PC-3 (cell line): ENCODE results near the gene FAM219B. TPM values are rescaled to one million over a fixed set of nuclear protein-coding genes. Genes with fewer than 3 reads are reported as not detected.

ENCODE experiments used
- ATAC-seq: fragments of 200-7000 bp; cut with Tn5 transposase; 2 replicates; pipeline ENCODE4 v1.9.1; 2020; ENCODE audit warnings: mild to moderate bottlenecking, moderate library complexity
- BruUV-seq: library from RNA; stranded (reverse); fragments of 400-500 nt; replicated peaks from 2 replicates; lab custom pipeline; 2021; lab: Mats Ljungman, UMichigan
- CTCF ChIA-PET: fragments of 300-600 bp; sonication (Branson Sonifier 250); formaldehyde crosslinking; loops from one replicate; lab custom pipeline; 2022; ENCODE audit warnings: antibody characterized with exemption; lab: Charles Lee
- POLR2A ChIA-PET: fragments of 300-600 bp; sonication (Branson Sonifier 250); formaldehyde crosslinking; loops from one replicate; lab custom pipeline; 2022; ENCODE audit warnings: antibody characterized with exemption; ENCODE audit not compliant: unreplicated experiment; lab: Charles Lee
- DNase-seq: peaks from one replicate; pipeline ENCODE4 v3.0.0-alpha.2; 2015
- H2AFZ ChIP-seq: fragments of 300-600 bp; sonication (generic); 2 replicates; pipeline ENCODE4 v1.6.0; 2016; ENCODE audit warnings: antibody characterized with exemption, low read length
- H3F3A ChIP-seq: fragments of 300-600 bp; sonication (generic); one replicate; pipeline ENCODE4 v1.6.0; 2017; ENCODE audit warnings: antibody characterized with exemption, low read length, control low read depth, mild to moderate bottlenecking; ENCODE audit not compliant: unreplicated experiment
- H3K27ac ChIP-seq: fragments of 300-600 bp; sonication (generic); 2 replicates; pipeline ENCODE4 v1.5.1; 2016; ENCODE audit warnings: mild to moderate bottlenecking, low read length
- H3K27me3 ChIP-seq: fragments of 300-600 bp; sonication (generic); 2 replicates; pipeline ENCODE4 v1.6.1; 2016; ENCODE audit warnings: low read length, mixed read lengths
- H3K36me3 ChIP-seq: fragments of 300-600 bp; sonication (generic); 2 replicates; pipeline ENCODE4 v1.6.1; 2016; ENCODE audit warnings: low read depth, mixed run types, low read length, mixed read lengths
- H3K4me1 ChIP-seq: fragments of 300-600 bp; sonication (generic); 2 replicates; pipeline ENCODE4 v1.5.1; 2016; ENCODE audit warnings: low read length; ENCODE audit not compliant: insufficient read depth
- H3K4me2 ChIP-seq: fragments of 300-600 bp; sonication (generic); 2 replicates; pipeline ENCODE4 v1.6.0; 2016; ENCODE audit warnings: low read length
- H3K4me3 ChIP-seq: fragments of 300-600 bp; sonication (generic); 2 replicates; pipeline ENCODE4 v1.5.1; 2016; ENCODE audit warnings: mild to moderate bottlenecking, low read length, mixed read lengths
- H3K79me2 ChIP-seq: fragments of 300-600 bp; sonication (generic); 2 replicates; pipeline ENCODE4 v1.6.1; 2017; ENCODE audit warnings: low read length, mixed read lengths
- H3K9ac ChIP-seq: fragments of 300-600 bp; sonication (generic); 2 replicates; pipeline ENCODE4 v1.6.0; 2016; ENCODE audit warnings: mild to moderate bottlenecking, low read length
- H3K9me2 ChIP-seq: fragments of 300-600 bp; sonication (generic); replicated peaks from 2 replicates; pipeline ENCODE4 v1.6.1; 2016; ENCODE audit warnings: mixed run types, low read length, mixed read lengths
- H3K9me3 ChIP-seq: fragments of 300-600 bp; sonication (generic); 2 replicates; pipeline ENCODE4 v1.6.1; 2016; ENCODE audit warnings: low read length, mixed read lengths
- H4K20me1 ChIP-seq: fragments of 300-600 bp; sonication (generic); 2 replicates; pipeline ENCODE4 v1.6.1; 2016; ENCODE audit warnings: low read length, mixed read lengths
- CTCF ChIP-seq: fragments of 300-600 bp; sonication (generic); conservative IDR thresholded peaks from 2 replicates; pipeline ENCODE4 v1.5.1; 2017; ENCODE audit warnings: antibody characterized with exemption, low read depth, mild to moderate bottlenecking, low read length
- EZH2 ChIP-seq: fragments of 300-600 bp; sonication (generic); IDR thresholded peaks from one replicate; pipeline ENCODE4 v1.6.1; 2017; ENCODE audit warnings: antibody characterized with exemption, mild to moderate bottlenecking, low read length; ENCODE audit not compliant: unreplicated experiment
- EZH2phosphoT487 ChIP-seq: fragments of 300-600 bp; sonication (generic); IDR thresholded peaks from 2 replicates; pipeline ENCODE4 v1.6.1; 2018; ENCODE audit warnings: mild to moderate bottlenecking, antibody characterized with exemption, low read length, borderline replicate concordance
- intact Hi-C: fragments of 100-400 bp; cut with micrococcal nuclease; formaldehyde crosslinking; loops from 2 replicates; pipeline ENCODE4 v1.9.0; 2023
- total RNA-seq: library from RNA; depleted of rRNA; stranded (reverse); fragments of >200 nt; gene quantifications from 2 replicates; pipeline ENCODE4 v1.2.3, GENCODE V29; 2014

Gene FAM219B
- total RNA-seq, 1 experiment from 2014 or later, result 23.8 TPM

- TF ChIP-seq CTCF, result no peak
- TF ChIP-seq EZH2, result no peak
- TF ChIP-seq EZH2phosphoT487, result no peak
- Histone ChIP-seq H3F3A (no peaks in the 10 kb centered on the region), H2AFZ (no peak overlapping the region), H3K27me3 (no peaks in the 10 kb centered on the region), H3K4me2 (no peak overlapping the region), H3K9me3 (no peaks in the 10 kb centered on the region), H3K9ac (no peak overlapping the region), H3K4me3 (no peak overlapping the region), H3K79me2 (no peaks in the 10 kb centered on the region), H3K4me1 (peaks cover 5% of the 10 kb centered on the region; the same call in 1 of the 2 replicates), H3K27ac (no peak overlapping the region), H4K20me1 (no peaks in the 10 kb centered on the region), H3K36me3 (no peaks in the 10 kb centered on the region), H3K9me2 (no peaks in the 10 kb centered on the region)
- ChIA-PET POLR2A (no interaction called here), CTCF (no interaction called here)
- BruUV-seq, result no TSS peak
- ATAC-seq (no peak), DNase-seq (no peak)
- intact Hi-C loops, result no loop called here
These were observed 28.4 kb downstream of the FAM219B start for GRCh38 chr15:74878273-74878672.

GRCh38 chr15:74873756-74874424 lies 32.8 kb downstream of the FAM219B start:
- Histone ChIP-seq H3K27me3 (no peaks in the 10 kb centered on the region), H3F3A (no peaks in the 10 kb centered on the region), H3K79me2 (peaks cover 39% of the 10 kb centered on the region), H3K9ac (peak overlapping the region; percentile 93), H4K20me1 (peaks cover 10% of the 10 kb centered on the region; the same call in 1 of the 2 replicates), H3K9me2 (no peaks in the 10 kb centered on the region), H3K4me1 (peaks cover 11% of the 10 kb centered on the region; the same call in 1 of the 2 replicates), H3K9me3 (no peaks in the 10 kb centered on the region), H3K4me2 (peak overlapping the region; percentile 99), H2AFZ (peak overlapping the region; percentile 95), H3K4me3 (peak overlapping the region; percentile 99), H3K27ac (no peak overlapping the region), H3K36me3 (no peaks in the 10 kb centered on the region)
- ChIA-PET CTCF (no interaction called here), POLR2A (interaction anchor here (0.5 kb wide), 1 partner anchor 222 kb away, joined by 3 read pairs; no protein-coding TSS in a partner anchor)
- intact Hi-C loops, result no loop called here
- DNase-seq, result no peak
- no TSS peak for BruUV-seq
- TF ChIP-seq EZH2 (no peak), CTCF (no peak), EZH2phosphoT487 (no peak)
- peak; percentile 18; the same call in 1 of the 2 replicates for ATAC-seq
